ENCODE data around the gene TALDO1.

GRCh38 chr11:794013-794765 is 46.9 kb downstream of the TALDO1 start:
- TF ChIP-seq POLR2A (IDR thresholded peaks at IDR 0.05) (no peak), CTCF (IDR thresholded peaks at IDR 0.05) (no peak)
